ENCODE results near the gene HOMER3. TPM values are rescaled to one million over a fixed set of nuclear protein-coding genes. Genes with fewer than 3 reads are reported as not detected.
"Not testable (repeated sequence)": the region's sequence is repeated elsewhere in the genome, so short reads cannot be mapped to it uniquely, and the experiment has no call there.

Gene HOMER3
- total RNA-seq, 1 donor from 2014 or later: 68.9 TPM

DNA sequence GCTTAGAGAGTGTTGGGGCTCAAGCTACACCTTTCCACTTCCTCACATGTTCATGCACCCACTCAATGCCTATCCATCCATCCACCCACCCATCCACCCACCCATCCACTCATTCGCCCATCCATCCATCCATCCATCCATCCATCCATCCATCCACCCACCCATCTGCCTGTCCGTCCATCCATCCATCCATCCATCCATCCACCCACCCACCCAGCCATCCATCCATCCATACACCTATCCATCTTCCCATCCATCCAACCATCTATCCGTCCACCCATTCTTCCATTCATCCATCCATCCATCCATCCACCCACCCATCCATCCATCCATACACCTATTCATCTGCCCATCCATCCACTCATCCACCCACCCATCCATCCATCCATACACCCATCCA is 13.1 kb upstream of the HOMER3 start:
- H3K27me3 Mint-ChIP-seq (ENCODE audit: unreplicated experiment): peaks cover 1% of the 10 kb centered on the region
- H3K9me3 Mint-ChIP-seq (ENCODE audit: unreplicated experiment): no peaks in the 10 kb centered on the region
- no peak overlapping the region for H3K27ac Mint-ChIP-seq (ENCODE audit: unreplicated experiment)
- H3K4me3 Mint-ChIP-seq (ENCODE audit: unreplicated experiment): no peak overlapping the region
- H3K4me1 Mint-ChIP-seq (ENCODE audit: unreplicated experiment): peaks cover 12% of the 10 kb centered on the region
- no peaks in the 10 kb centered on the region for H3K36me3 Mint-ChIP-seq (ENCODE audit: unreplicated experiment)
- TF ChIP-seq, protein P1, sequence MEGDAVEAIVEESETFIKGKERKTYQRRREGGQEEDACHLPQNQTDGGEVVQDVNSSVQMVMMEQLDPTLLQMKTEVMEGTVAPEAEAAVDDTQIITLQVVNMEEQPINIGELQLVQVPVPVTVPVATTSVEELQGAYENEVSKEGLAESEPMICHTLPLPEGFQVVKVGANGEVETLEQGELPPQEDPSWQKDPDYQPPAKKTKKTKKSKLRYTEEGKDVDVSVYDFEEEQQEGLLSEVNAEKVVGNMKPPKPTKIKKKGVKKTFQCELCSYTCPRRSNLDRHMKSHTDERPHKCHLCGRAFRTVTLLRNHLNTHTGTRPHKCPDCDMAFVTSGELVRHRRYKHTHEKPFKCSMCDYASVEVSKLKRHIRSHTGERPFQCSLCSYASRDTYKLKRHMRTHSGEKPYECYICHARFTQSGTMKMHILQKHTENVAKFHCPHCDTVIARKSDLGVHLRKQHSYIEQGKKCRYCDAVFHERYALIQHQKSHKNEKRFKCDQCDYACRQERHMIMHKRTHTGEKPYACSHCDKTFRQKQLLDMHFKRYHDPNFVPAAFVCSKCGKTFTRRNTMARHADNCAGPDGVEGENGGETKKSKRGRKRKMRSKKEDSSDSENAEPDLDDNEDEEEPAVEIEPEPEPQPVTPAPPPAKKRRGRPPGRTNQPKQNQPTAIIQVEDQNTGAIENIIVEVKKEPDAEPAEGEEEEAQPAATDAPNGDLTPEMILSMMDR (IDR thresholded peaks at IDR 0.05): no peak
- no peak for DNase-seq (ENCODE audit: extremely low spot score, unreplicated experiment)

DNA sequence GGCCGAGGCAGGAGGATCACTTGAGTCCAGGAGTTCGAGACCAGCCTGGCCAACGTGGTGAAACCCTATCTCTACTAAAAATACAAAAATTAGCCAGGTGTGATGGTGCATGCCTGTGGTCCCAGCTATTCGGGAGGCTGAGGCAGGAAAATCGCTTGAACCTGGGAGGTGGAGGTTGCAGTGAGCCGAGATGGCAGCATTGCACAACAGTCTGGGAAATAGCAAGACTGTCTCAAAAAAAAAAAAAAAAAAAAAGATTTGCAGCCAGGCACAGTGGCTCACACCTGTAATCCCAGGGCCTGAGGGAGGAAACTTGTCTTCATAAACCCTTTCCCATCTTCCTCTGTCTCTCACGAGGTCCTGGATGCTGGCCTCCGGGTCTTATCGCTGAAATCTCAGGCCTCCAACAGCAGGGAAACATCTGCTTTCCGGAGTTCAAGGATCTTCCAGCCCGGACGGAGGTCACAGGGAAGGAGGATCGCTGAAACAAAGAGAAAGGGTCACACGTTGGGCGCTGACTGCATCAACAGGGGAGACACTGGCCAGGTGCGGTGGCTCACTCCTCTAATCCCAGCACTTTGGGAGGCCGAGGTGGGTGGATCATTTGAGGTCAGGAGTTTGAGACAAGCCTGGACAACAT is 11.5 kb upstream of the HOMER3 start:
- H3K27me3 Mint-ChIP-seq (ENCODE audit: unreplicated experiment); H3K27ac Mint-ChIP-seq (ENCODE audit: unreplicated experiment): not testable (repeated sequence)

DNA sequence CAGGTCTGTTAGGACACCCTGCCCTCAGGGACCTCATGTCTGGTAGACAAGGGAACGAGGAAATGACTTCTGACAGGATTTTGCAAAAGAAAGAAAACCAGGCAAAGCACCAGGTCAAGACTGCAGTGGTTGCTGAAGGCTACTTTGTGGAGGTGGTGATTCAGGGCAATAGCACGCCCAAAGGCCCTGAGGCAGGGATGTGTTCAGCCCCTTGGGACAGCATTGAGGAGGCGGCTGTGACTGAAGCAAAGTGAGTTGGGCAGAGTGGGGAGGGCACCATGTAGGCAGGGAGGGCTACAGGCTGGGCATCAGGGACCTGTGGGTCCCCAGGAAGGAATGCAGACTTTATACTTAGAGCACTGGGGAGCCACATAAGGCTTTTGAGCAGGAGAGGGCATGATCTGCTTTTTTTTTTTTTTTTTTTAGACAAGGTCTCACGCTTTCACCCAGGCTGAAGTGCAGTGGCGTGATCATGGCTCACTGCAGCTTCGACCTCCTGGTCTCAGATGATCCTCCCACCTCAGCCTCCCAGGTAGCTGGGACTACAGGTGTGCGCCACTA is 10.8 kb upstream of the HOMER3 start:
- Mint-ChIP-seq H3K9me3 (ENCODE audit: unreplicated experiment) (no peaks in the 10 kb centered on the region), H3K36me3 (ENCODE audit: unreplicated experiment) (no peaks in the 10 kb centered on the region), H3K4me3 (ENCODE audit: unreplicated experiment) (no peak overlapping the region), H3K27ac (ENCODE audit: unreplicated experiment) (peak overlapping the region; percentile 52), H3K27me3 (ENCODE audit: unreplicated experiment) (no peaks in the 10 kb centered on the region), H3K4me1 (ENCODE audit: unreplicated experiment) (peaks cover 12% of the 10 kb centered on the region)
- TF ChIP-seq, protein P1 (IDR thresholded peaks at IDR 0.05): no peak
- no peak for DNase-seq (ENCODE audit: extremely low spot score, unreplicated experiment)

More for the DNA sequence above, 11.5 kb upstream of the HOMER3 start:
- H3K4me3 Mint-ChIP-seq (ENCODE audit: unreplicated experiment); DNase-seq (ENCODE audit: extremely low spot score, unreplicated experiment); H3K36me3 Mint-ChIP-seq (ENCODE audit: unreplicated experiment); H3K9me3 Mint-ChIP-seq (ENCODE audit: unreplicated experiment): not testable (repeated sequence)
- H3K4me1 Mint-ChIP-seq (ENCODE audit: unreplicated experiment): peaks cover 12% of the 10 kb centered on the region

DNA sequence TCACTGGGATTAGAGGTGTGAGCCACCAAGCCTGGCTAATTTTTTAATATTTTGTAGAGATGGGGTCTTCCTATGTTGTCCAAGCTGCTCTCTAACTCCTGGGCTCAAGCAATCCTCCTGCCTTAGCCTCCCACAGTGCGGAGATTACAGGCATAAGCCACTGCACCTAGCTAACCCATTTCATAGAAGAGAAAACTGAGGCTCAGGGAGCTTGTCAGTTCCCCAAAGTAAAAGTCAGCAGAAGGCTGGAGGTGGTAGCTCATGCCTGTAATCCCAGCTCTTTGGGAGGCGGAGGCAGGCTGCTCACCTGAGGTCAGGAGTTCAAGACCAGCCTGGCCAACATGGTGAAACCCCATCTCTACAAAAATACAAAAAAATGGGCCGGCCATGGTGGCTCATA is 8.8 kb upstream of the HOMER3 start:
- Mint-ChIP-seq H3K27ac (ENCODE audit: unreplicated experiment) (no peak overlapping the region), H3K9me3 (ENCODE audit: unreplicated experiment) (no peaks in the 10 kb centered on the region), H3K4me1 (ENCODE audit: unreplicated experiment) (peaks cover 12% of the 10 kb centered on the region), H3K27me3 (ENCODE audit: unreplicated experiment) (no peaks in the 10 kb centered on the region), H3K4me3 (ENCODE audit: unreplicated experiment) (no peak overlapping the region), H3K36me3 (ENCODE audit: unreplicated experiment) (peaks cover 4% of the 10 kb centered on the region)
- no peak for DNase-seq (ENCODE audit: extremely low spot score, unreplicated experiment)
- TF ChIP-seq, protein P1 (IDR thresholded peaks at IDR 0.05): no peak

DNA sequence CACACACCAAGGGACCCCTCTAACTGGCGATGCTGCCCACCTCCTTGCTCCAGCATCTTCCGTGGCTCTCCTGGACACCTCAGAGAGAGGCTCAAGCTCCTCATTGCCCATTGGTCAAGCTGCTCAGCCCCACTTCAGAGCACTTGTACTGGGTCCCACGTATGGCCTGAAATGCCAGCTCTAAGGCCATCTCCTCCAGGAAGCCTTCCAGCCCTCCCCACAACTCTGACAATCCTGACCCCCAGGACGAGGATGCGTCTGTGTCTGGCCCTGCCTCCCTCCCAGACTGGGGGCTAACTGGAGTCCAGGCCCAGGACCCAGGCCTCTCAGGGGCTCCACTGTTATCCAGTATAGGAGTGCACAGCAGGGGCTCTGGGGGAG is 7.9 kb upstream of the HOMER3 start:
- Mint-ChIP-seq H3K27me3 (ENCODE audit: unreplicated experiment) (no peaks in the 10 kb centered on the region), H3K27ac (ENCODE audit: unreplicated experiment) (no peak overlapping the region), H3K36me3 (ENCODE audit: unreplicated experiment) (peaks cover 4% of the 10 kb centered on the region), H3K4me1 (ENCODE audit: unreplicated experiment) (peaks cover 12% of the 10 kb centered on the region), H3K9me3 (ENCODE audit: unreplicated experiment) (no peaks in the 10 kb centered on the region), H3K4me3 (ENCODE audit: unreplicated experiment) (no peak overlapping the region)
- no peak for DNase-seq (ENCODE audit: extremely low spot score, unreplicated experiment)
- TF ChIP-seq, protein P1 (IDR thresholded peaks at IDR 0.05): no peak
